IMR-90 (cell line): ENCODE results near the gene PSMD11. TPM values are rescaled to one million over a fixed set of nuclear protein-coding genes. Genes with fewer than 3 reads are reported as not detected.

Source experiments
- ATAC-seq: fragments of 200-7000 bp; cut with Tn5 transposase; 2 replicates; pipeline ENCODE4 v1.9.1; 2020; ENCODE audit warnings: low read depth, mild to moderate bottlenecking, moderate library complexity
- BruUV-seq: library from RNA; stranded (reverse); fragments of 400-500 nt; replicated peaks from 2 replicates; lab custom pipeline; 2021; lab: Mats Ljungman, UMichigan
- CTCF ChIA-PET: fragments of 300-600 bp; formaldehyde crosslinking; extraction: SDS; loops from one replicate; lab custom pipeline; 2021; ENCODE audit warnings: antibody characterized with exemption; lab: Yijun Ruan, JAX
- POLR2A ChIA-PET: fragments of 300-600 bp; sonication (Branson Sonifier 250); formaldehyde crosslinking; loops from one replicate; lab custom pipeline; 2022; ENCODE audit warnings: antibody characterized with exemption; ENCODE audit not compliant: unreplicated experiment; lab: Charles Lee
- DNase-seq: peaks from one replicate; pipeline ENCODE4 v3.0.0; 2013
- H2AFZ ChIP-seq: replicated peaks from 2 replicates; pipeline ENCODE3; 2013; ENCODE audit warnings: low read length, mild to moderate bottlenecking; ENCODE audit not compliant: poor library complexity
- H2AK5ac ChIP-seq: 2 replicates; pipeline ENCODE4 v1.6.1; 2013; ENCODE audit warnings: low read depth, low read length, inconsistent platforms
- H2AK9ac ChIP-seq: replicated peaks from 2 replicates; pipeline ENCODE3; 2013; ENCODE audit warnings: mild to moderate bottlenecking, low read depth, low read length, moderate library complexity; ENCODE audit not compliant: poor library complexity
- H2BK120ac ChIP-seq: 2 replicates; pipeline ENCODE4 v1.6.1; 2013; ENCODE audit warnings: low read depth, low read length, inconsistent platforms
- H2BK15ac ChIP-seq: 3 replicates; pipeline ENCODE4 v1.6.1; 2013; ENCODE audit warnings: low read depth, low read length, inconsistent platforms
- H2BK20ac ChIP-seq: 2 replicates; pipeline ENCODE4 v1.6.1; 2013; ENCODE audit warnings: low read depth, mild to moderate bottlenecking, inconsistent platforms, low read length, moderate library complexity
- H2BK5ac ChIP-seq: 2 replicates; pipeline ENCODE4 v1.6.1; 2013; ENCODE audit warnings: mild to moderate bottlenecking, low read depth, low read length, inconsistent platforms; ENCODE audit not compliant: poor library complexity, severe bottlenecking
- H3K14ac ChIP-seq: replicated peaks from 2 replicates; pipeline ENCODE4 v1.6.1; 2013; ENCODE audit warnings: low read depth, low read length, inconsistent platforms
- H3K18ac ChIP-seq: 2 replicates; pipeline ENCODE4 v1.6.1; 2013; ENCODE audit warnings: low read depth, low read length, control low read depth
- H3K23ac ChIP-seq: 2 replicates; pipeline ENCODE4 v1.6.1; 2013; ENCODE audit warnings: low read depth, low read length, inconsistent platforms
- H3K27ac ChIP-seq: 2 replicates; pipeline ENCODE4 v1.5.1; 2013; ENCODE audit warnings: mild to moderate bottlenecking, control low read depth, low read length; ENCODE audit not compliant: insufficient read depth
- H3K27me3 ChIP-seq: 2 replicates; pipeline ENCODE4 v1.6.1; 2013; ENCODE audit warnings: low read length; ENCODE audit not compliant: control insufficient read depth, insufficient read depth
- H3K36me3 ChIP-seq: 2 replicates; pipeline ENCODE4 v1.6.1; 2013; ENCODE audit warnings: low read length, mixed read lengths; ENCODE audit not compliant: control insufficient read depth, insufficient read depth
- H3K4ac ChIP-seq: 2 replicates; pipeline ENCODE4 v1.6.1; 2013; ENCODE audit warnings: low read depth, low read length, inconsistent platforms
- H3K4me1 ChIP-seq: 2 replicates; pipeline ENCODE4 v1.6.1; 2013; ENCODE audit warnings: low read length, mixed read lengths; ENCODE audit not compliant: control insufficient read depth, insufficient read depth
- H3K4me2 ChIP-seq: 2 replicates; pipeline ENCODE4 v1.6.1; 2013; ENCODE audit warnings: low read depth, mild to moderate bottlenecking, control low read depth, low read length, moderate library complexity
- H3K4me3 ChIP-seq: 2 replicates; pipeline ENCODE4 v1.5.1; 2013; ENCODE audit warnings: low read depth, mild to moderate bottlenecking, control low read depth, low read length, moderate library complexity; ENCODE audit not compliant: insufficient read depth
- H3K56ac ChIP-seq: 2 replicates; pipeline ENCODE4 v1.6.1; 2013; ENCODE audit warnings: low read length, inconsistent platforms; ENCODE audit not compliant: insufficient read depth; ENCODE audit errors: extremely low read depth
- H3K79me1 ChIP-seq, 2 experiments: 2 replicates each; pipeline ENCODE4 v1.6.1; 2013; ENCODE audit warnings: low read length in 2 of 2, inconsistent platforms in 1 of 2, low read depth in 1 of 2
- H3K9ac ChIP-seq: 2 replicates; pipeline ENCODE4 v1.6.1; 2013; ENCODE audit warnings: low read depth, low read length, control low read depth
- H3K9me1 ChIP-seq: 2 replicates; pipeline ENCODE4 v1.6.1; 2013; ENCODE audit warnings: low read length, inconsistent platforms; ENCODE audit not compliant: insufficient read depth
- H3K9me3 ChIP-seq: 2 replicates; pipeline ENCODE4 v1.6.1; 2013; ENCODE audit warnings: low read length; ENCODE audit not compliant: control insufficient read depth, insufficient read depth
- H4K20me1 ChIP-seq: 2 replicates; pipeline ENCODE4 v1.6.1; 2013; ENCODE audit warnings: low read length, inconsistent platforms; ENCODE audit not compliant: insufficient read depth
- H4K5ac ChIP-seq: 2 replicates; pipeline ENCODE4 v1.6.1; 2013; ENCODE audit warnings: mild to moderate bottlenecking, low read depth, low read length, control low read depth
- H4K8ac ChIP-seq, 2 experiments: 2 replicates each; pipeline ENCODE4 v1.6.1; 2013; ENCODE audit warnings: low read depth in 2 of 2, low read length in 2 of 2, control low read depth in 1 of 2, inconsistent platforms in 1 of 2
- H4K91ac ChIP-seq: 2 replicates; pipeline ENCODE4 v1.6.1; 2013; ENCODE audit warnings: low read depth, low read length, inconsistent platforms; ENCODE audit not compliant: insufficient read depth
- BHLHE40 ChIP-seq: fragments of 150-350 bp; IDR thresholded peaks from 2 replicates; pipeline ENCODE4 v1.6.1; 2016; ENCODE audit warnings: mild to moderate bottlenecking, low read depth, low read length
- CEBPB ChIP-seq: IDR thresholded peaks from 2 replicates; pipeline ENCODE4 v1.6.1; 2012; ENCODE audit warnings: low read depth, low read length, improper control_type of control experiment
- CHD1 ChIP-seq: IDR thresholded peaks from 2 replicates; pipeline ENCODE4 v1.6.1; 2012; ENCODE audit warnings: low read depth, low read length, improper control_type of control experiment
- ELK1 ChIP-seq: fragments of 150-350 bp; IDR thresholded peaks from 2 replicates; pipeline ENCODE4 v1.6.1; 2016; ENCODE audit warnings: low read depth, mild to moderate bottlenecking, low read length, moderate library complexity, borderline replicate concordance
- FOS ChIP-seq: fragments of 150-350 bp; IDR thresholded peaks from 2 replicates; pipeline ENCODE4 v1.6.1; 2016; ENCODE audit warnings: low read depth, low read length
- MAFK ChIP-seq: IDR thresholded peaks from 2 replicates; pipeline ENCODE4 v1.6.1; 2012; ENCODE audit warnings: low read depth, low read length, improper control_type of control experiment
- MAZ ChIP-seq: IDR thresholded peaks from 2 replicates; pipeline ENCODE4 v1.6.1; 2012; ENCODE audit warnings: low read depth, mild to moderate bottlenecking, low read length, improper control_type of control experiment, moderate library complexity, borderline replicate concordance
- MXI1 ChIP-seq: IDR thresholded peaks from 2 replicates; pipeline ENCODE4 v1.6.1; 2012; ENCODE audit warnings: low read depth, mild to moderate bottlenecking, low read length, moderate library complexity, borderline replicate concordance
- NFE2L2 ChIP-seq: fragments of 150-350 bp; IDR thresholded peaks from 2 replicates; pipeline ENCODE4 v1.6.1; 2016; ENCODE audit warnings: low read depth, mild to moderate bottlenecking, low read length
- POLR2A ChIP-seq: IDR thresholded peaks from 2 replicates; pipeline ENCODE4 v1.6.1; 2012; ENCODE audit warnings: mild to moderate bottlenecking, low read depth, low read length
- RAD21 ChIP-seq: IDR thresholded peaks from 2 replicates; pipeline ENCODE4 v1.6.1; 2012; ENCODE audit warnings: low read length, improper control_type of control experiment
- RCOR1 ChIP-seq: IDR thresholded peaks from 2 replicates; pipeline ENCODE4 v1.6.1; 2012; ENCODE audit warnings: mild to moderate bottlenecking, low read length, improper control_type of control experiment; ENCODE audit not compliant: insufficient replicate concordance
- RFX5 ChIP-seq: IDR thresholded peaks from 2 replicates; pipeline ENCODE4 v1.8.0; 2012; ENCODE audit warnings: low read depth, mild to moderate bottlenecking, low read length, moderate library complexity
- SMC3 ChIP-seq: fragments of 150-350 bp; IDR thresholded peaks from 2 replicates; pipeline ENCODE4 v1.6.1; 2016; ENCODE audit warnings: low read depth, mild to moderate bottlenecking, antibody characterized with exemption, low read length, moderate library complexity
- WGBS, 2 experiments: methylation state at CpG; one replicate each; pipeline versions ENCODE4 v1.1.5 to v1.1.7; 2013; ENCODE audit warnings: missing lambda C conversion rate in 2 of 2; ENCODE audit not compliant: insufficient read length in 1 of 2; ENCODE audit errors: extremely low coverage in 2 of 2; 5-methylcytosine and 5-hydroxymethylcytosine counted together
- dilution Hi-C: fragments of 300-500 bp; cut with HindIII; formaldehyde crosslinking; loops from one replicate; pipeline ENCODE4 v1.14.3; 2018; ENCODE audit warnings: low sequenced_read_pairs; ENCODE audit not compliant: unreplicated experiment
- in situ Hi-C: fragments of 300-500 bp; cut with MboI; formaldehyde crosslinking; loops from 3 replicates; pipeline ENCODE4 v1.14.3; 2019; ENCODE audit warnings: low sequenced_read_pairs, inconsistent platforms, mixed read lengths
- intact Hi-C: fragments of 100-400 bp; cut with micrococcal nuclease; formaldehyde crosslinking; loops from 2 replicates; pipeline ENCODE4 v1.10.0; 2022
- polyA plus RNA-seq, 3 experiments: library from polyadenylated mRNA; depleted of rRNA; stranded (reverse); fragments of >200 nt; gene quantifications; 2 replicates each; pipeline ENCODE4 v1.2.3, GENCODE V29; 2012; ENCODE audit warnings: low replicate concordance in 1 of 3
- total RNA-seq: library from RNA; depleted of rRNA; stranded (reverse); fragments of >200 nt; gene quantifications from 2 replicates; pipeline ENCODE4 v1.2.3, GENCODE V29; 2012
- TF ChIP-seq, protein P1 (sequence below): conservative IDR thresholded peaks from 2 replicates; pipeline ENCODE4 v1.5.1; 2012; ENCODE audit warnings: mild to moderate bottlenecking, low read depth, low read length, improper control_type of control experiment
- TF ChIP-seq, protein P2 (sequence below): fragments of 150-350 bp; IDR thresholded peaks from 2 replicates; pipeline ENCODE4 v1.6.1; 2017; ENCODE audit warnings: mild to moderate bottlenecking, antibody characterized with exemption, low read length, low read depth

PSMD11 gene
- total and polyA plus RNA-seq, 2 of the 4 experiments (the other 2 are of a cell fraction) = 64.7 to 85.9 TPM

- Histone ChIP-seq H2AK9ac (no peak overlapping the region), H3K36me3 (peaks cover 2% of the 10 kb centered on the region; the same call in 1 of the 2 replicates), H3K27ac (no peak overlapping the region), H3K23ac (no peak overlapping the region), H3K4me1 (peaks cover 6% of the 10 kb centered on the region), H2BK15ac (no peak overlapping the region), H3K27me3 (no peaks in the 10 kb centered on the region), H3K9me3 (no peaks in the 10 kb centered on the region), H3K56ac (no peak overlapping the region), H4K5ac (no peak overlapping the region), H4K20me1 (peaks cover 4% of the 10 kb centered on the region; the same call in 1 of the 2 replicates), H2BK120ac (no peak overlapping the region), H3K9ac (no peak overlapping the region), H2BK20ac (no peak overlapping the region), H2BK5ac (no peak overlapping the region), H3K4me2 (no peak overlapping the region), H3K4me3 (no peak overlapping the region), H2AFZ (no peak overlapping the region), H3K4ac (no peak overlapping the region), H3K79me1 (no peaks in the 10 kb centered on the region; a peak in 1 of 4 replicates), H3K9me1 (peaks cover 10% of the 10 kb centered on the region), H3K14ac (no peak overlapping the region), H2AK5ac (no peak overlapping the region), H3K18ac (no peak overlapping the region), H4K8ac (no peak overlapping the region), H4K91ac (no peak overlapping the region)
- ATAC-seq (no peak), DNase-seq (no peak)
- CTCF ChIA-PET = no interaction called here
- POLR2A ChIA-PET = no interaction called here
- intact Hi-C loops = no loop called here
- WGBS, 2 experiments = 79% methylated on average over 5 of the region's 11 CpGs; no CpG with 5 or more reads in 1 of the 2 experiments
- TF ChIP-seq MAZ = no peak
- TF ChIP-seq MXI1 = no peak
- TF ChIP-seq, protein P1, sequence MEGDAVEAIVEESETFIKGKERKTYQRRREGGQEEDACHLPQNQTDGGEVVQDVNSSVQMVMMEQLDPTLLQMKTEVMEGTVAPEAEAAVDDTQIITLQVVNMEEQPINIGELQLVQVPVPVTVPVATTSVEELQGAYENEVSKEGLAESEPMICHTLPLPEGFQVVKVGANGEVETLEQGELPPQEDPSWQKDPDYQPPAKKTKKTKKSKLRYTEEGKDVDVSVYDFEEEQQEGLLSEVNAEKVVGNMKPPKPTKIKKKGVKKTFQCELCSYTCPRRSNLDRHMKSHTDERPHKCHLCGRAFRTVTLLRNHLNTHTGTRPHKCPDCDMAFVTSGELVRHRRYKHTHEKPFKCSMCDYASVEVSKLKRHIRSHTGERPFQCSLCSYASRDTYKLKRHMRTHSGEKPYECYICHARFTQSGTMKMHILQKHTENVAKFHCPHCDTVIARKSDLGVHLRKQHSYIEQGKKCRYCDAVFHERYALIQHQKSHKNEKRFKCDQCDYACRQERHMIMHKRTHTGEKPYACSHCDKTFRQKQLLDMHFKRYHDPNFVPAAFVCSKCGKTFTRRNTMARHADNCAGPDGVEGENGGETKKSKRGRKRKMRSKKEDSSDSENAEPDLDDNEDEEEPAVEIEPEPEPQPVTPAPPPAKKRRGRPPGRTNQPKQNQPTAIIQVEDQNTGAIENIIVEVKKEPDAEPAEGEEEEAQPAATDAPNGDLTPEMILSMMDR = no peak
- TF ChIP-seq NFE2L2 = no peak
- no peak for TF ChIP-seq MAFK
- TF ChIP-seq RCOR1 = no peak
- TF ChIP-seq RFX5 = no peak
- TF ChIP-seq SMC3 = no peak
- no peak for TF ChIP-seq RAD21
- TF ChIP-seq, protein P2, sequence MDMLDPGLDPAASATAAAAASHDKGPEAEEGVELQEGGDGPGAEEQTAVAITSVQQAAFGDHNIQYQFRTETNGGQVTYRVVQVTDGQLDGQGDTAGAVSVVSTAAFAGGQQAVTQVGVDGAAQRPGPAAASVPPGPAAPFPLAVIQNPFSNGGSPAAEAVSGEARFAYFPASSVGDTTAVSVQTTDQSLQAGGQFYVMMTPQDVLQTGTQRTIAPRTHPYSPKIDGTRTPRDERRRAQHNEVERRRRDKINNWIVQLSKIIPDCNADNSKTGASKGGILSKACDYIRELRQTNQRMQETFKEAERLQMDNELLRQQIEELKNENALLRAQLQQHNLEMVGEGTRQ = no peak
- no peak for TF ChIP-seq POLR2A
- no peak for TF ChIP-seq BHLHE40
- TF ChIP-seq CHD1 = no peak
- TF ChIP-seq CEBPB = no peak
- TF ChIP-seq FOS = no peak
- TF ChIP-seq ELK1 = no peak
- in situ Hi-C loops = loop anchor here (25.0 kb wide), 1 partner anchor 268 kb away; no protein-coding TSS in a partner anchor
- dilution Hi-C loops = no loop called here
- BruUV-seq = no TSS peak
Measured at GRCh38 chr17:32493976-32494513, 49.7 kb downstream of the PSMD11 start.
